ENCODE measurements around the gene LPCAT2.

- TF ChIP-seq POLR2A (IDR thresholded peaks at IDR 0.05) (no peak), CTCF (IDR thresholded peaks at IDR 0.05) (no peak), POLR2AphosphoS5 (IDR thresholded peaks at IDR 0.05) (no peak)
Observed at GRCh38 chr16:55471448-55472097, 37.3 kb upstream of the LPCAT2 start.
